Measurements from ENCODE around the gene SFT2D1.

- no peak for TF ChIP-seq POLR2A (IDR thresholded peaks at IDR 0.05)
- TF ChIP-seq CTCF (IDR thresholded peaks at IDR 0.05) = no peak
Observed at GRCh38 chr6:166325383-166326042, 16.8 kb downstream of the SFT2D1 start.
